Prostate gland (tissue), 2 donors: Measurements from ENCODE around the gene ZC3H11A.

Experiments
- POLR2A ChIP-seq: fragments of 450-650 bp; IDR thresholded peaks from one replicate; pipeline ENCODE4 v1.6.1; 2016; ENCODE audit warnings: antibody characterized with exemption, mild to moderate bottlenecking
- POLR2AphosphoS5 ChIP-seq: sonication (generic); formaldehyde crosslinking; IDR thresholded peaks from one replicate; pipeline ENCODE4 v1.6.1; 2017; ENCODE audit warnings: antibody characterized with exemption
- TF ChIP-seq, protein P1 (sequence below), 4 experiments: fragments of 200-600 bp in 2 of 4; fragments of 450-650 bp in 2 of 4; sonication (generic) in 2 of 4; IDR thresholded peaks; 1 replicate in 3 of 4; 2 replicates in 1 of 4; pipeline ENCODE4 v1.5.1; 2016 to 2019; ENCODE audit warnings: antibody characterized with exemption in 4 of 4, mild to moderate bottlenecking in 2 of 4, moderate library complexity in 2 of 4

- TF ChIP-seq, protein P1, sequence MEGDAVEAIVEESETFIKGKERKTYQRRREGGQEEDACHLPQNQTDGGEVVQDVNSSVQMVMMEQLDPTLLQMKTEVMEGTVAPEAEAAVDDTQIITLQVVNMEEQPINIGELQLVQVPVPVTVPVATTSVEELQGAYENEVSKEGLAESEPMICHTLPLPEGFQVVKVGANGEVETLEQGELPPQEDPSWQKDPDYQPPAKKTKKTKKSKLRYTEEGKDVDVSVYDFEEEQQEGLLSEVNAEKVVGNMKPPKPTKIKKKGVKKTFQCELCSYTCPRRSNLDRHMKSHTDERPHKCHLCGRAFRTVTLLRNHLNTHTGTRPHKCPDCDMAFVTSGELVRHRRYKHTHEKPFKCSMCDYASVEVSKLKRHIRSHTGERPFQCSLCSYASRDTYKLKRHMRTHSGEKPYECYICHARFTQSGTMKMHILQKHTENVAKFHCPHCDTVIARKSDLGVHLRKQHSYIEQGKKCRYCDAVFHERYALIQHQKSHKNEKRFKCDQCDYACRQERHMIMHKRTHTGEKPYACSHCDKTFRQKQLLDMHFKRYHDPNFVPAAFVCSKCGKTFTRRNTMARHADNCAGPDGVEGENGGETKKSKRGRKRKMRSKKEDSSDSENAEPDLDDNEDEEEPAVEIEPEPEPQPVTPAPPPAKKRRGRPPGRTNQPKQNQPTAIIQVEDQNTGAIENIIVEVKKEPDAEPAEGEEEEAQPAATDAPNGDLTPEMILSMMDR (IDR thresholded peaks at IDR 0.05), result no peak
- TF ChIP-seq POLR2AphosphoS5 (peak; percentile 17), POLR2A (no peak)
Measured at GRCh38 chr1:203765029-203765837, 30.2 kb upstream of the ZC3H11A start, which contains the start of gene LAX1.
